ENCODE results near the gene TRIM26. TPM values are rescaled to one million over a fixed set of nuclear protein-coding genes. Genes with fewer than 3 reads are reported as not detected.

The TRIM26 gene
- total RNA-seq, 2 experiments from 2014 or later, result 43.4 to 45.0 TPM

DNA sequence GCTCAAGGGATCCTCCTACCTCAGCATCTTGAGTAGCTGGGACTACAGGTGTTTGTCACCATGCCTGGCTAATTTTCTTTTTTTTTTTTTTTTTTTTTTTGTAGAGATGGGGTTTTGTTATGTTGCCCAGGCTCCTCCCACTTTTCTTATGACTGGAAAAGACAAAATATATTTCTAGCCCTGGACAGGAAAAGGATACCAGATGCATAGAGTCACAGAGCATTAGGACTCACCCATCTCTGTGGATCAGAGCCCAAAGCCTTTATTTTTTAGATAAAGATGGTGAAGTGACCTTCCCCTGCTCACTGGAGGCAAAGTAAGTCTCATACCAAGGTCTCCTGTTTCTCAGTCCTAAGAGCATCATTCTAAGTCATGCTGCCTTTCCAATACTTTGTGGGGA lies 55.6 kb downstream of the TRIM26 start:
- no peak for ATAC-seq
- POLR2A ChIA-PET, result no interaction called here
- intact Hi-C loops (cut with micrococcal nuclease), result no loop called here
- Mint-ChIP-seq H3K4me3 (no peak overlapping the region), H3K27me3 (peaks cover 26% of the 10 kb centered on the region), H3K9me3 (no peaks in the 10 kb centered on the region), H3K36me3 (ENCODE audit: low read depth) (no peaks in the 10 kb centered on the region), H3K4me1 (ENCODE audit: low read depth) (peaks cover 12% of the 10 kb centered on the region), H3K27ac (no peak overlapping the region)
- no peak for DNase-seq
- CTCF ChIA-PET, result no interaction called here
- TF ChIP-seq, protein P1, sequence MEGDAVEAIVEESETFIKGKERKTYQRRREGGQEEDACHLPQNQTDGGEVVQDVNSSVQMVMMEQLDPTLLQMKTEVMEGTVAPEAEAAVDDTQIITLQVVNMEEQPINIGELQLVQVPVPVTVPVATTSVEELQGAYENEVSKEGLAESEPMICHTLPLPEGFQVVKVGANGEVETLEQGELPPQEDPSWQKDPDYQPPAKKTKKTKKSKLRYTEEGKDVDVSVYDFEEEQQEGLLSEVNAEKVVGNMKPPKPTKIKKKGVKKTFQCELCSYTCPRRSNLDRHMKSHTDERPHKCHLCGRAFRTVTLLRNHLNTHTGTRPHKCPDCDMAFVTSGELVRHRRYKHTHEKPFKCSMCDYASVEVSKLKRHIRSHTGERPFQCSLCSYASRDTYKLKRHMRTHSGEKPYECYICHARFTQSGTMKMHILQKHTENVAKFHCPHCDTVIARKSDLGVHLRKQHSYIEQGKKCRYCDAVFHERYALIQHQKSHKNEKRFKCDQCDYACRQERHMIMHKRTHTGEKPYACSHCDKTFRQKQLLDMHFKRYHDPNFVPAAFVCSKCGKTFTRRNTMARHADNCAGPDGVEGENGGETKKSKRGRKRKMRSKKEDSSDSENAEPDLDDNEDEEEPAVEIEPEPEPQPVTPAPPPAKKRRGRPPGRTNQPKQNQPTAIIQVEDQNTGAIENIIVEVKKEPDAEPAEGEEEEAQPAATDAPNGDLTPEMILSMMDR (IDR thresholded peaks at IDR 0.05), result no peak

- CTCF ChIA-PET, result no interaction called here
- Mint-ChIP-seq H3K27ac (no peak overlapping the region), H3K27me3 (peaks cover 26% of the 10 kb centered on the region), H3K36me3 (ENCODE audit: low read depth) (no peaks in the 10 kb centered on the region), H3K9me3 (no peaks in the 10 kb centered on the region), H3K4me1 (ENCODE audit: low read depth) (peaks cover 7% of the 10 kb centered on the region), H3K4me3 (no peak overlapping the region)
- ATAC-seq, result no peak
- POLR2A ChIA-PET, result no interaction called here
- intact Hi-C loops (cut with micrococcal nuclease), result no loop called here
- TF ChIP-seq, protein P1 (IDR thresholded peaks at IDR 0.05), result no peak
- no peak for DNase-seq
Observed at GRCh38 chr6:30156774-30157173, 56.4 kb downstream of the TRIM26 start.

GRCh38 chr6:30156262-30156599 lies 57.0 kb downstream of the TRIM26 start:
- Mint-ChIP-seq H3K4me1 (ENCODE audit: low read depth) (peaks cover 12% of the 10 kb centered on the region), H3K36me3 (ENCODE audit: low read depth) (no peaks in the 10 kb centered on the region), H3K27me3 (peaks cover 26% of the 10 kb centered on the region), H3K27ac (no peak overlapping the region), H3K4me3 (no peak overlapping the region), H3K9me3 (no peaks in the 10 kb centered on the region)
- intact Hi-C loops (cut with micrococcal nuclease), result no loop called here
- TF ChIP-seq, protein P1 (IDR thresholded peaks at IDR 0.05), result no peak
- no peak for ATAC-seq
- ChIA-PET POLR2A (no interaction called here), CTCF (no interaction called here)
- no peak for DNase-seq

DNA sequence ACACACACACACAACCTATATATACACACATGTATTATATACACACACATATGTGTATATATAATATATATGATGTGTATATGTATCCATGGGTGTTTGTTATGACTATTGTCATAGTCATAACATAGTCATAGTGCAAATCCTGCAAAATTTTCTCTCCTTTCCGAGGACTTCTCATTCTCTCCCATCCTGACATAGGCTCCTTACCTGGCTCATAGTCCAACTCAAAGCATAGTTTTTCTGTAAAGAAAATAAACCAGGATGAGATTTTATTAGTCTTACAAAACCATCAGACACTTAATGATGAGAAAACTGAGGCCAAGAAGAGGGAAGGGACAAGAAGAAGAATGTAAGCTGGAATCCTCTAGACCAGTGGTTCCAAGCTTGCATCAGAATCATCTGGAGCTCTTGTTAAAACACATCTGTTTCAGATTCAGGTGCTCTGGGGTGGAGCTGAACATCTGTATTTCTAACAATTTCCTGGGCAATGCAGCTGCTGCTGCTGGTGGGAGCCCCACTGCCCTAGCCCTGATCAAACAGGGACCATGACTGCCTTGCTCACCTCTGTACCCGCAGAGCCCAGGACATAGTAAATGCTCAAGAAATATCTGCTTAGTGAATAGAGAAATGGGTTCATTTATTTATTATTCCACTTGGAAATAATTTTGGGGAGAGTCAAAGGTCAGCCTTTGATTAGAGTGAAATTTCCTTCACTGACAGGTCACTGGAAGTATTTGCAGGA lies 57.5 kb downstream of the TRIM26 start:
- Mint-ChIP-seq H3K27ac (no peak overlapping the region), H3K4me3 (no peak overlapping the region), H3K27me3 (peaks cover 26% of the 10 kb centered on the region), H3K36me3 (ENCODE audit: low read depth) (no peaks in the 10 kb centered on the region), H3K9me3 (no peaks in the 10 kb centered on the region), H3K4me1 (ENCODE audit: low read depth) (peaks cover 12% of the 10 kb centered on the region)
- intact Hi-C loops (cut with micrococcal nuclease), result no loop called here
- CTCF ChIA-PET, result interaction anchor here (2.0 kb wide), 1 partner anchor 24 kb away, joined by 12 read pairs; no protein-coding TSS in a partner anchor
- TF ChIP-seq, protein P1 (IDR thresholded peaks at IDR 0.05), result no peak
- POLR2A ChIA-PET, result interaction anchor here (1.0 kb wide), 1 partner anchor 58 kb away, joined by 3 read pairs; the partner anchor contains the start of gene TRIM26
- ATAC-seq (no peak), DNase-seq (no peak)

DNA sequence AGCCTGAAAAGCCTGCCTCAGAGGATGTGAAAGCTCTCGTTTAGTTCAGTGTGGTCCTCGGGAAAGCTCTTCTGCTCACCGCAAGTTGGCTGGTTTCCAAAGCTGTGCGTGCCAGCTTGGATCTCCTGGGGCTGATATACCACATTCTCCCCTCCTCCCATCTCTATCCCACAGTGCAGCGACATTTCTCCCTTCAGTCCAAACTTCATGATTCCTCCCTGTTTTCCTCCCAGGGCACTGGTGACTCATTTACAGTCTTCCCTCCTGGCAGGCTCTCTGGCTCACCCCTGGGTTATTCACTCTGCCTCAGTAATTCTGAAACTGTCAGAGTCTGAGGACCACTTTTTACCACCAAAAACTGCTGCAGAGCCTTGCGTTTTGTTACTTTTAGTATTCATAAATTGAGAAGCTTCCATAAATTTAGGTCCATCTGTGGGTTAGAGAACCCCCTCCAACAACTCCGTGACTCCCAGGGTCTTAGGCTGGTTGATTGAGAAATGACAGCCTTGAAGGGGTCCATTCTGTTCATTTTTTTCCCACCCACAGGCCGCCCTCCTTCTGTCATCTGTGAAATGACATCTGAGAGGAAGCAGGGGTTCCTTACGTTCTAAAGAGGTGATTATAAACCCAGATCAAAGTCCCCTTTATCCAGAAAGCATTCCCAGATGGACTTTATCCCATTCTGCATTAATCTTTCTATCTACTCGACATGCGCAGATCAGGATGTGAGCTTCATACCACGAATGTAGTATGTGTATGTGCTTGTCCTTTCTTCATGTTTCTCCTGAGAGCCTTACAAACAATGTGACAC lies 58.3 kb downstream of the TRIM26 start:
- H3K36me3 Mint-ChIP-seq (ENCODE audit: low read depth), result no peaks in the 10 kb centered on the region
- H3K9me3 Mint-ChIP-seq, result no peaks in the 10 kb centered on the region
- TF ChIP-seq, protein P1 (IDR thresholded peaks at IDR 0.05), result no peak
- CTCF ChIA-PET, result interaction anchor here (0.8 to 2.0 kb wide), 2 partner anchors 15 to 24 kb away, joined by 3 to 12 read pairs; no protein-coding TSS in a partner anchor
- H3K27me3 Mint-ChIP-seq, result peaks cover 29% of the 10 kb centered on the region
- ATAC-seq, result no peak
- no peak overlapping the region for H3K4me3 Mint-ChIP-seq
- no peak for DNase-seq
- H3K4me1 Mint-ChIP-seq (ENCODE audit: low read depth), result peaks cover 12% of the 10 kb centered on the region
- POLR2A ChIA-PET, result interaction anchor here (1.0 kb wide), 1 partner anchor 59 kb away, joined by 3 read pairs; the partner anchor contains the start of gene TRIM26
- intact Hi-C loops (cut with micrococcal nuclease), result no loop called here
- H3K27ac Mint-ChIP-seq, result no peak overlapping the region

All from activated CD8-positive, alpha-beta T cell treated with anti-CD3 and anti-CD28 coated beads for 36 hours (primary cell).